HCT116 (cell line): ENCODE data around the gene DOCK2. TPM values are rescaled to one million over a fixed set of nuclear protein-coding genes. Genes with fewer than 3 reads are reported as not detected.

ENCODE experiments used
- ATAC-seq: fragments of 200-7000 bp; cut with Tn5 transposase; 2 replicates; pipeline ENCODE4 v1.9.1; 2020; ENCODE audit warnings: mild to moderate bottlenecking, moderate library complexity
- BruUV-seq: library from RNA; stranded (reverse); fragments of 400-500 nt; replicated peaks from 2 replicates; lab custom pipeline; 2021; lab: Mats Ljungman, UMichigan
- CTCF ChIA-PET: fragments of 300-600 bp; sonication (Branson Sonifier 250); formaldehyde crosslinking; loops from one replicate; lab custom pipeline; 2021; ENCODE audit warnings: antibody characterized with exemption; lab: Charles Lee
- POLR2A ChIA-PET: fragments of 300-600, 350-600 bp; sonication (Branson Sonifier 250); formaldehyde crosslinking; loops from one replicate; lab custom pipeline; 2021; ENCODE audit warnings: antibody characterized with exemption; lab: Charles Lee
- RAD21 ChIA-PET, 2 experiments: fragments of 300-600 bp; sonication (Branson Sonifier 250); formaldehyde crosslinking; loops; one replicate each; lab custom pipeline; 2023; ENCODE audit warnings: low total read pairs in 2 of 2; ENCODE audit not compliant: uncharacterized antibody in 2 of 2, unreplicated experiment in 2 of 2, low non-redundant PET in 1 of 2; lab: Charles Lee
- DNase-seq: peaks from one replicate; pipeline ENCODE4 v3.0.0-alpha.2; 2010; ENCODE audit warnings: low read depth, low spot score
- H2AFZ ChIP-seq: fragments of 200-600 bp; shearing (Covaris generic), sonication (generic); 2 replicates; pipeline ENCODE4 v1.6.1; 2017; ENCODE audit warnings: low read depth, mixed run types, mixed read lengths, antibody characterized with exemption, low read length; ENCODE audit not compliant: poor library complexity, severe bottlenecking
- H3K27ac ChIP-seq: 2 replicates; pipeline ENCODE4 v1.5.1; 2012; ENCODE audit warnings: low read depth, low read length
- H3K27me3 ChIP-seq: fragments of 200-600 bp; sonication (generic); 2 replicates; pipeline ENCODE4 v1.6.1; 2016; ENCODE audit warnings: mixed run types, low read length, mixed read lengths; ENCODE audit not compliant: insufficient read depth
- H3K36me3 ChIP-seq, 2 experiments: fragments of 200-500 bp in 1 of 2; fragments of 200-600 bp in 1 of 2; sonication (Bioruptor generic) in 1 of 2; sonication (generic) in 1 of 2; 2 replicates each; pipeline versions ENCODE4 v1.5.1 to v1.6.1; 2014 to 2016; ENCODE audit warnings: low read length in 2 of 2, inconsistent platforms in 1 of 2, mixed read lengths in 1 of 2, mixed run types in 1 of 2; ENCODE audit not compliant: insufficient read depth in 2 of 2, control insufficient read depth in 1 of 2
- H3K4me1 ChIP-seq, 2 experiments: fragments of 200-600 bp in 1 of 2; sonication (generic) in 1 of 2; 2 replicates each; pipeline versions ENCODE4 v1.5.1 to v1.6.1; 2012 to 2017; ENCODE audit warnings: low read length in 2 of 2, inconsistent platforms in 1 of 2, mild to moderate bottlenecking in 1 of 2, mixed read lengths in 1 of 2, mixed run types in 1 of 2, moderate library complexity in 1 of 2; ENCODE audit not compliant: insufficient read depth in 2 of 2, control insufficient read depth in 1 of 2
- H3K4me2 ChIP-seq: fragments of 200-600 bp; sonication (generic); 2 replicates; pipeline ENCODE4 v1.6.1; 2017; ENCODE audit warnings: mixed run types, low read length, mixed read lengths
- H3K4me3 ChIP-seq, 2 experiments: fragments of 200-600 bp in 1 of 2; sonication (generic) in 1 of 2; replicated peaks in 1 of 2; 2 replicates each; pipeline ENCODE4 v1.5.1; 2011 to 2016; ENCODE audit warnings: low read length in 2 of 2, control low read depth in 1 of 2, low read depth in 1 of 2, mild to moderate bottlenecking in 1 of 2, mixed read lengths in 1 of 2, mixed run types in 1 of 2
- H3K79me2 ChIP-seq: fragments of 200-600 bp; sonication (generic); 2 replicates; pipeline ENCODE4 v1.6.1; 2017; ENCODE audit warnings: mild to moderate bottlenecking, mixed run types, low read length, moderate library complexity, mixed read lengths; ENCODE audit not compliant: insufficient read depth
- H3K9ac ChIP-seq: fragments of 200-600 bp; sonication (generic); 2 replicates; pipeline ENCODE4 v1.6.1; 2016; ENCODE audit warnings: low read length, mixed read lengths
- H3K9me2 ChIP-seq: fragments of 200-600 bp; sonication (generic), shearing (Covaris generic); 2 replicates; pipeline ENCODE4 v1.6.1; 2017; ENCODE audit warnings: mixed run types, mild to moderate bottlenecking, moderate library complexity; ENCODE audit not compliant: insufficient read depth
- H3K9me3 ChIP-seq, 2 experiments: fragments of 200-500 bp in 1 of 2; fragments of 200-600 bp in 1 of 2; sonication (Bioruptor generic) in 1 of 2; sonication (generic) in 1 of 2; 2 replicates each; pipeline ENCODE4 v1.6.1; 2014 to 2017; ENCODE audit warnings: low read length in 2 of 2, mixed read lengths in 2 of 2, inconsistent platforms in 1 of 2, low read depth in 1 of 2, mild to moderate bottlenecking in 1 of 2, mixed run types in 1 of 2, moderate library complexity in 1 of 2; ENCODE audit not compliant: control insufficient read depth in 1 of 2, insufficient read depth in 1 of 2
- H4K20me1 ChIP-seq: fragments of 200-600 bp; sonication (generic), shearing (Covaris generic); 2 replicates; pipeline ENCODE4 v1.6.1; 2017; ENCODE audit warnings: mixed run types, mild to moderate bottlenecking, moderate library complexity; ENCODE audit not compliant: insufficient read depth
- ATF3 ChIP-seq: IDR thresholded peaks from 2 replicates; pipeline ENCODE4 v1.6.1; 2012
- CBX3 ChIP-seq: IDR thresholded peaks from 2 replicates; pipeline ENCODE4 v1.6.1; 2012; ENCODE audit warnings: low read depth
- CTCF ChIP-seq, 3 experiments: fragments of 200-600 bp in 1 of 3; sonication (generic) in 1 of 3; IDR thresholded peaks in 2 of 3; conservative IDR thresholded peaks in 1 of 3; 2 replicates each; pipeline ENCODE4 v1.5.1; 2012 to 2017; ENCODE audit warnings: low read depth in 2 of 3, low read length in 2 of 3, antibody characterized with exemption in 1 of 3, borderline replicate concordance in 1 of 3, control low read depth in 1 of 3, mild to moderate bottlenecking in 1 of 3, mixed read lengths in 1 of 3, mixed run types in 1 of 3, moderate library complexity in 1 of 3; ENCODE audit not compliant: insufficient read depth in 1 of 3
- EGR1 ChIP-seq: IDR thresholded peaks from 2 replicates; pipeline ENCODE4 v1.6.1; 2012; ENCODE audit warnings: low read depth
- ELF1 ChIP-seq: IDR thresholded peaks from 2 replicates; pipeline ENCODE4 v1.6.1; 2012; ENCODE audit warnings: low read depth, borderline replicate concordance
- JUND ChIP-seq: IDR thresholded peaks from 2 replicates; pipeline ENCODE4 v1.6.1; 2012
- POLR2A ChIP-seq: IDR thresholded peaks from 2 replicates; pipeline ENCODE4 v1.7.0; 2011; ENCODE audit warnings: borderline replicate concordance; ENCODE audit not compliant: insufficient read depth, insufficient read length; ENCODE audit errors: extremely low read depth
- RAD21 ChIP-seq: IDR thresholded peaks from 2 replicates; pipeline ENCODE4 v1.6.1; 2012; ENCODE audit warnings: low read depth, mild to moderate bottlenecking
- SIN3A ChIP-seq: IDR thresholded peaks from 2 replicates; pipeline ENCODE4 v1.6.1; 2012; ENCODE audit warnings: low read depth
- SP1 ChIP-seq: IDR thresholded peaks from 2 replicates; pipeline ENCODE4 v1.6.1; 2012; ENCODE audit warnings: low read depth
- SRF ChIP-seq: IDR thresholded peaks from 2 replicates; pipeline ENCODE4 v1.6.1; 2012; ENCODE audit warnings: low read depth
- TCF7L2 ChIP-seq: IDR thresholded peaks from 2 replicates; pipeline ENCODE4 v1.7.0; 2011; ENCODE audit warnings: borderline replicate concordance, inconsistent platforms; ENCODE audit not compliant: insufficient read depth, insufficient read length; ENCODE audit errors: extremely low read depth
- YY1 ChIP-seq: IDR thresholded peaks from 2 replicates; pipeline ENCODE4 v1.6.1; 2011; ENCODE audit warnings: low read length, low read depth, moderate library complexity, mild to moderate bottlenecking; ENCODE audit not compliant: insufficient replicate concordance; ENCODE audit errors: extremely low read depth
- ZNF274 ChIP-seq: fragments of 200-500 bp; sonication (Bioruptor generic); IDR thresholded peaks from 2 replicates; pipeline ENCODE4 v1.6.1; 2014; ENCODE audit warnings: mild to moderate bottlenecking, low read depth, low read length, inconsistent platforms
- intact Hi-C: fragments of 100-400 bp; cut with micrococcal nuclease; formaldehyde crosslinking; loops from 2 replicates; pipeline ENCODE4 v1.10.0; 2022
- total RNA-seq: library from RNA; stranded (reverse); gene quantifications from one replicate; pipeline ENCODE4 v1.2.1, GENCODE V29; 2021; ENCODE audit not compliant: unreplicated experiment

DOCK2 gene
- total RNA-seq, 1 experiment from 2014 or later, result 0.89 TPM

GRCh38 chr5:169921384-169921783 is 284.3 kb downstream of the DOCK2 start:
- Histone ChIP-seq H3K36me3 (no peaks in the 10 kb centered on the region), H3K4me1 (no peaks in the 10 kb centered on the region), H3K4me3 (no peak overlapping the region), H3K9ac (no peak overlapping the region), H3K27me3 (peaks cover 20% of the 10 kb centered on the region), H3K9me3 (no peaks in the 10 kb centered on the region), H3K4me2 (no peak overlapping the region), H4K20me1 (no peaks in the 10 kb centered on the region), H3K9me2 (no peaks in the 10 kb centered on the region), H3K27ac (no peak overlapping the region), H3K79me2 (no peaks in the 10 kb centered on the region), H2AFZ (no peak overlapping the region)
- CTCF ChIA-PET, result no interaction called here
- ATAC-seq (no peak), DNase-seq (no peak)
- BruUV-seq, result no TSS peak
- intact Hi-C loops, result no loop called here
- TF ChIP-seq JUND, result no peak
- TF ChIP-seq SP1, result no peak
- no peak for TF ChIP-seq TCF7L2
- TF ChIP-seq ZNF274, result no peak
- no peak for TF ChIP-seq RAD21
- TF ChIP-seq CBX3, result no peak
- no peak for TF ChIP-seq EGR1
- TF ChIP-seq ELF1, result no peak
- RAD21 ChIA-PET, result no interaction called here
- POLR2A ChIA-PET, result no interaction called here

GRCh38 chr5:169921949-169922348 is 284.9 kb downstream of the DOCK2 start:
- no peaks in the 10 kb centered on the region for H4K20me1 ChIP-seq
- no peaks in the 10 kb centered on the region for H3K9me3 ChIP-seq
- H3K4me2 ChIP-seq, result no peak overlapping the region
- H3K9me2 ChIP-seq, result no peaks in the 10 kb centered on the region
- CTCF ChIA-PET, result no interaction called here
- no TSS peak for BruUV-seq
- no peak overlapping the region for H3K4me3 ChIP-seq
- H3K36me3 ChIP-seq, result no peaks in the 10 kb centered on the region
- no peaks in the 10 kb centered on the region for H3K4me1 ChIP-seq
- DNase-seq, result no peak
- no peaks in the 10 kb centered on the region for H3K79me2 ChIP-seq
- TF ChIP-seq CTCF (IDR thresholded peaks at IDR 0.05 in 2 of 3, conservative IDR thresholded peaks at IDR 0.05 in 1 of 3; ENCODE audit: borderline replicate concordance in 1 of 3, insufficient read depth in 1 of 3, low read depth in 2 of 3, low read length in 2 of 3) (no peak), YY1 (no peak), POLR2A (no peak), EGR1 (no peak), SRF (no peak), ATF3 (no peak), SIN3A (no peak)
- H3K9ac ChIP-seq, result no peak overlapping the region
- H3K27ac ChIP-seq, result no peak overlapping the region
- RAD21 ChIA-PET, result no interaction called here
- no peak for ATAC-seq
- H2AFZ ChIP-seq, result no peak overlapping the region
- intact Hi-C loops, result no loop called here
- POLR2A ChIA-PET, result no interaction called here
- H3K27me3 ChIP-seq, result peaks cover 24% of the 10 kb centered on the region
